Bone marrow (tissue), 2 donors: ENCODE measurements around the gene INTS3.
"Not testable (repeated sequence)": the region's sequence is repeated elsewhere in the genome, so short reads cannot be mapped to it uniquely, and the experiment has no call there.

Experiments used
- DNase-seq, 2 donors: peaks; one replicate each; lab custom pipeline; 2025; lab: John Stamatoyannopoulos, UW

Gene INTS3

GRCh38 chr1:153698923-153699714 is 28.7 kb upstream of the INTS3 start:
- DNase-seq, result no peak

DNA sequence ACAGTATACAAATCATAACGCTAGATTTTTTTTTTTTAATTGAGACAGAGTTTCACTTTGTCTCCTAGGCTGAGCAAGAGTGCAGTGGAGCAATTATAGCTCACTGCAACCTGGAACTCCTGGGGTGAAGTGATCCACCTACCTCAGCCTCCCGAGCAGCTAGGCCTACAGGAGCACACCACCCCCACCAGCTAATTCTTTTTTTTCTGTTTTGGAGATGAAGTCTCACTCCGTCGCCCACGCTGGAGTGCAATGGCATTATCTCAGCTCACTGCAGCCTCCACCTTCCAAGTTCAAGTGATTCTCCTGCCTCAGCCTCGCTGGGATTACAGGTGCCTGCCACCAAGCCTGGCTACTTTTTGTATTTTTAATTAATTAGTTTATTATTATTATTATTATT is 28.1 kb upstream of the INTS3 start:
- DNase-seq, result no peak

- DNase-seq, result no peak
These were observed 22.4 kb upstream of the INTS3 start for GRCh38 chr1:153705484-153705883.

GRCh38 chr1:153711026-153711425 is 16.8 kb upstream of the INTS3 start:
- DNase-seq, result no peak

GRCh38 chr1:153716211-153716610 is 11.6 kb upstream of the INTS3 start:
- DNase-seq, result not testable (repeated sequence)

- DNase-seq, result no peak
These were observed 10.5 kb upstream of the INTS3 start for GRCh38 chr1:153717330-153717729.

DNA sequence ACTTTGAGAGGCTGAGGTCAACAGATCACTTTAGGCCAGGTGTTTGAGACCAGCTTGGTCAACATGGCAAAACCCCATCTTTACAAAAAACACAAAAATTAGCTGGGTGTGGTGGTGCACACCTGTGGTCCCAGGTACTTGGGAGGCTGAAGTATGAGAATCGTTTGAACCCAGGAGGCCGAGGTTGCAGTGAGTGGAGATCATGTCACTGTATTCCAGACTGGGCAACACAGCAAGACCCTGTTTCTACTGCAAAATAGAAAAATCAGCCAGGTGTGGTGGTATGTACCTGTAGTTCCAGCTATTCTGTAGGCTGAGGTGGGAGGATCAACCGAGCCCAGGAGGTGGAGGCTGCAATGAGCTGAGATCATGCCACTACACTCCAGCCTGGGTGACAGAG is 4.2 kb upstream of the INTS3 start:
- DNase-seq, result no peak

DNA sequence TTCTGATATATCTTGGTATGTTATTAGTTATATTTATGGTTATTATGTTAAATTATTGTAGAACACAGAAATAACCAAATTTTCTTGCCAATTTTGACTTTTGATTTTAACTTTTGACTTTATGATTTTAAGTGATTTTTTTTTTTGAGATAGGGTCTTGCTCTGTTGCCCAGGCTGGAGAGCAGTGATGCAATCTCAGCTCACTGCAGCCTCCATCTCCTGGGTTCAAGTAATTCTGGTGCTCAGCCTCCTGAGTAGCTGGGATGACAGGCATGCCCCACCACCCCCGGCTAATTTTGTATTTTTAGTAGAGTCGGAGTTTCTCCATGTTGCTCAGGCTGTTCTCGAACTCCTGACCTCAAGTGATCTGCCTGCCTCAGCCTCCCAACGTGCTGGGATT is 3.2 kb upstream of the INTS3 start:
- not testable (repeated sequence) for DNase-seq

GRCh38 chr1:153728305-153729066 is 636 bp downstream of the INTS3 start:
- DNase-seq, result no peak

- no peak for DNase-seq
These were observed 2.7 kb downstream of the INTS3 start for GRCh38 chr1:153730468-153730988.

- DNase-seq, result no peak
These were observed 6.1 kb downstream of the INTS3 start for GRCh38 chr1:153733970-153734369.

GRCh38 chr1:153734396-153735089 is 6.7 kb downstream of the INTS3 start:
- DNase-seq, result no peak

DNA sequence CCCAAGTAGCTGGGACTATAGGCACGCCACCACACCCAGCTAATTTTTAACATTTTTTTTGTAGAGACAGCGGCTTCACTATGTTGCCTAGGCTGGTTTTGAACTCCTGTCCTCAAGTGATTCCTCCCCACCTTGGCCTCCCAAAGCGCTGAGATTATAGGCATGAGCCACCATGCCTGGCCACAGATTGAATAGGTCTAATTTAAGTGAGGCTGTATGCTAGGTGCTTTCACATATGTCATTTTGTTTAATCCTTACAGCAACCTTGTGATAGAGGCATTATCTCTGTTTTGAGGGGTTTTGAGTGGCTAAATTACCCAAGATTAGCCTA is 7.2 kb downstream of the INTS3 start:
- DNase-seq, result no peak

DNA sequence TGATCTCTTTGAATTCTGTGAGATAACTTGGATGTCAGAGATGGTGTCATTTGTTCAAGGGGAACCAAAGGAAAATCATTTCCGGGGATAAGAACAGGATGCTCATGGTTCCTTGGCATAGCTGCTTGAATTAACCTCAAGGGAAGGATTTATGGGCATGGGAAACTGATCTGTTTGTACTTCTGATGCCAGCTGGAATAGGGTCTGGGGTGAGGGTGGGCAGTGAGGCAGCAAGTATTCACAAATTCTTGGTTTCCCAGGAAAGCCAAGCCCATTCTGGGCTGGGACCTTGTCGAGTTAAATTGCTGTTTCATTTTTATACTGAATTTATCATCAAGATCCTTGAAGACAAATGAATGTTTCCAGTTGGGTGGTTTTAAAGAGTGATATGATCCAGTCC is 14.1 kb downstream of the INTS3 start:
- DNase-seq, result no peak

GRCh38 chr1:153742411-153743142 is 14.7 kb downstream of the INTS3 start:
- no peak for DNase-seq

DNA sequence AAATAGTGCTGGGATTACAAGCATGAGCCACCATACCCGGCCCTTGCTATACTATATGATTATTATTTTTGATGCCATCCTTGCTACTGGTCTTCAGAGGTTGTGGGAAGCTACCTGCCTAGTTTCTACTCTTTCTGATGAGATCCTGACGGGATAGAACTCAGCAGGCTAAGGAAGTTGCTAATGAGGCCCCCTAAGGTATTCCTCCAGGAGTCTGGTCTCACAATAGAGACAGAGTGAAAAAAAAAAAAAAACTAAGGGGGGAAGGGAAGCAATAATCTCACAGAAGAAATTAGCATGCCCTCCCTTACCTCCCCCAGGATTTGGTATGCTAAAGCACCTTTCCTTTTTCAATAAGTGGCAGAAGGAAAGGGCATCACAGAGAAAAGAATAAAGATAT is 17.6 kb downstream of the INTS3 start:
- DNase-seq, result no peak

DNA sequence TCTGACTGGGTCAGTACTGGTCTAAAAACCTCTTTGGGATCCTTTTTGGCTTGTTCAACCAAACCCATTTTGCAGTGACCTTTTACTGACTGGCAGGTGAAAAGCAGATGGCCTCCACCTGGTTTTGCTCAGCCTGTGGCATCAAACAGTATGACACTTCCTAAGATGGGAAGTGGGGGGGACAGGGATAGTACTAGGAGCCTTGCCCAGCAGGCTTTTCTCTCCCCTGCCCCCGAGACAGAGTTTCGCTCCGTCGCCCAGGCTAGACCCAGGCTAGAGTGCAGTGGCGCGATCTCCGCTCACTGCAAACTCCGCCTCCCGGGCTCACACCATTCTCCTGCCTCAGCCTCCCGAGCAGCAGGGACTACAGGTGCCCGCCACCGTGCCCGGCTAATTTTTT is 18.3 kb downstream of the INTS3 start:
- DNase-seq, result no peak

- DNase-seq, result no peak
These were observed 21.1 kb downstream of the INTS3 start for GRCh38 chr1:153748903-153749302.

DNA sequence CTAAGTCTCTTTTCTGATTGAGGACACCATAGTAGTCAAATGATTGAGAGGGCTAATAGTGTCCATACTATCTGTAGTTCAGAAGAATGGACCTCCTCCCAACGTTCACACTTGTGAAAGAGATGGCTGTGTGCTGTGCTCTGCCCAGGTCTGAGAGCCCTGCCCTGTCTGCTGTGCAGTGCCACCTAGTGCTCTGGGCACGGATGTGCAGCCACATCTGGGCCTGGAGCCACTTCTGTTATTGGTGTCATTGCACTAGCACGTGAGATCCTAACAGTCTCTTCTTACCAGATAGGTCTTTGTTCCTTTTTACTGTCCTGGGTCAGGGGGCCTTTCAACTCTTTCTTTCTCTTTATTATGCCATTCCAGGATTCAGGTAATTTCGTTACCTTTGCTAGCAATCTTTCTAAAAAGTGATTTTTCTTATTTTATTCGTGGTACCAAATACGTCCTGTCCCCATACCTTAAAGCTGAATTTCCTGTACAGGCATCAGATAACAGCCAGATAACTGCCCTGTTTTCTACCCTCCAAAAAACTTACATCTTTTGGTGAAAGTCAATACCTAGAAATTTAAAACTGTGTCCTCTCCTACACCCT is 21.7 kb downstream of the INTS3 start:
- DNase-seq, result peak; percentile 33 to 71

DNA sequence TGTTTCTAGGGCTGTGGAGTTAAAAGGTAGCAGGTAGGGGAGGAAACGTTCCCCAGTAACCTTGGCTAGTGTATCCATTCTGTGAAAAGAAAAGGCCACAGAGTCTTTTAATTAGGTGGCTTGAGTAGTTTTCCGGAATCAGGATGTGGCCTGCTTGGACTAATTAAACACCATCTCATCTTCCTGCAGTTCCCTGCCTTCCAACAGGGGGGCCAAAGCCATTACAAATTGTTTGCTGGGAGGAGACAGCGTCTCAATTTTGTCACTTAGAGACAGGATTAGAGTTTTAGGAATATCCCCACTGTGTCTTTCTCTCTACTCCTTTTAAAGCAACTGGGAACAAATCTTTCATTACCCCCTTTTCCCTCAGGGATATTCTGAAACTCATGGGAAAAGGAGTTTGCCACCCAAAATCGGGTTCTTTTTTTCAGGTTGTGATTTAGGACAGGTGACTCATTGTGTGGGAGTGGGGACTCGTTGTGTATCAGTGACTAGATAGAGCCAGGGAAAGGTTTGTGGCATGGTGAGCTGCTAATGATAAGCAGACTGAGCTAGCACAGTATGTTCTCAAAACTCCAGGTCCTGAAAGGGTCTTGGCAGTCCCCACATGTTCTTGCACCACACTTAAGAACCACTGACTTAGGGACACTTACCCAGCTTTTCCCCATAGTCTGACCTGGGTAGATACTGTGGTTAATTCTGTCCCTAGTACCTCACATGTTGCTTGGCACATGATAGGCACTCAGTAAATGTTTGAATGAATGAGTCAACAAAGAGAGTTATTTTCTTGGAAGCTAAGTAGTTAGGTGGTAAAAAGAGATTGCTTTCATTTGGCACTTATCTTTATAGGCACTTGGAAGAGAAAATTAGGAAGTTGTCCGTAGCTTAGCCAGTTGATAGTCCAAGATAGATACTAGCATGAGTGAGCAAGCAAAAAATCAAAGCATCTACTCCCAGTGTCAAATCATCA is 22.5 kb downstream of the INTS3 start:
- DNase-seq, result no peak
